Measurements from ENCODE around the gene AK2. TPM values are rescaled to one million over a fixed set of nuclear protein-coding genes. Genes with fewer than 3 reads are reported as not detected.
"Not testable (repeated sequence)": the region's sequence is repeated elsewhere in the genome, so short reads cannot be mapped to it uniquely, and the experiment has no call there.

The AK2 gene
- 46.2 and 54.6 TPM in 2 replicates for total RNA-seq

GRCh38 chr1:33036526-33037503, at the start of gene AK2:
TSS of gene AK2 (minus strand) at chr1:33036883. CDS start at chr1:33036828, 55 bp downstream.
- peak; percentile 99 for DNase-seq (ENCODE audit: low read depth in 2 of 2)

DNA sequence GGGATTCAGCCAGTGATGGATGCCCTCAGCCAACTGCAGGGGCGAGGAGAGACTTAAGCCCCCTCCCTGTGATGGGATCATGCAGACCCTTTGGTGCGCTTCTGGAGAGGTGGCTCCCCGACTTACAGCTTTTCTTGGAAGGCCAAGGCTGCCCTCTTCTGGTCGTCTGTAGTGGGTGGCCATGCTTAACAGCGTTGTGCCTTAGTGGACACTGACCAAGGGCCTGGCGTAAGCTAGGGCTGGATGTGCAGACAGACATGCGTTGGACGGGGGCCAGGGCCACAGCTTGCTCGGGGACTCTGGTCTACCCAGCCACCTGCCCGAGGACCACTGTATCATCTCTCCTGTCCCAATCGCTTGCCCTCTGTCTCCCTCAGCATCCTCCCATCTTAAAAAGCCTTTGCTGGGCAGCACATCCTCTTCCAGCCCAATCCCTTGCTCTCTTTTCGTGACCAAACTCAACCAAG, 49.7 kb upstream of the AK2 start:
- DNase-seq (ENCODE audit: low read depth in 2 of 2): peak; percentile 86 to 89

GRCh38 chr1:33085332-33085731, 48.6 kb upstream of the AK2 start:
- no peak for DNase-seq (ENCODE audit: low read depth in 2 of 2)

DNA sequence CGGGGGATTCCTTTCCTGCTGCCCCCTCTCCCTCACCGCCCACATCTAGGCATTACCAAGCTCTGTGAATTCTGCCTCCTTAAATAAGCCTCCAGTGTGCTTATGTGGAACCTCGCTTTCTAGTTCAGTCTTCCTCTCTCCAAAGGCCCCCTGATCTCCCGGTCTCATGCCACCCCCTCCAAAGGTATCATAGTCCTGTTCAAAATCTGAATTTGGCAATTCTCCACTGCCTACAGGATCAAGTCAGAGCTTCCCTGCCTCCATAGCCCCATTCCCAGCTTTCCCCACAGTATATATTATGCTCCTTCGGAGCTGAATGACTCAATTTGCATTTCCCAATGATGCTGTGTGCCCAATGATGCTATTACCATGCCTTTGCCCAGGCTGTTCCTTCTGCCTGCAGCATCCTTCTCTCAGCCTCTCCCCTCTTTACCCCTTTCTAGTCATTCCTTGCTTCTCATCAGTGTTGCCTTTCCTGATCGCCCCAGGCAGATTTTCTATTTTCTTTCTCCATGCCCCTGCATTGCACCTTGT, 46.0 kb upstream of the AK2 start:
- DNase-seq (ENCODE audit: low read depth in 2 of 2): no peak

GRCh38 chr1:33081554-33082305, 45.0 kb upstream of the AK2 start:
- no peak for DNase-seq (ENCODE audit: low read depth in 2 of 2)

DNA sequence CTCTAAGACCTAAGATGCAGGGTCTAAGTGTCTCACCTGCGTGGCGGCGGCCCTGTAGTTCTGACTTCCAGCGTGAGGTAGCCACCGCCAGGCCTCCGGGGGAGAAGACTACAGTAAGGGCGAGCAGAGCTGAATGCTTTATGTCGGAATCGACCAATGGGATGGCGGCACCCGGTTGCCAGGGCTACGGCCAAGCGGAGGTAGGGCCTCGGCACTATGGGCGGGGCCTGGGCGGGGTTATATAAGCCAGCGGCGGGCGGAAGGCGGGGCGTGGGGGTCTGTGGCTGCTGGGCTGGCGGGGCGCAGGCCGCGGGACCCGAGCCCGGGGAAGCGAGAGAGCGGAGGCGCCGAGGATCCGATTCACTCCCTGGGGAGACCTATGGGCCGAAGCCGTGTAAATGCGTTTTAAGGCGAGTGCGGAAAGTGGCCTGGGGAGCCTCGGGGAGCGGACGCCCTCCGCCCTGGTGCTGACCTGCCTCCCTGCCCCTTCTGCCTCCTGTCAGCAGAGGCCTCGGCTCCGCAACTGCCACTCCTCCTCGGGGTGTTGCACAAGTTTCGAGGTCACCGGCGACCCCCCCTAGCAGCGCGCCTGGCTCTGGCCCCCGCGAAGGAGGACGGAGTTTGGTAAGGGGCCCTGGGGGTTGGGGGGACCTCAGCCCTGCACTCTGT, 44.3 kb upstream of the AK2 start, which contains the start of gene AZIN2:
TSS of gene AZIN2 (plus strand) at position 269 of the 669 bp plus-strand sequence. CDS start 1,097 bp downstream, outside the sequence.
- peak; percentile 91 to 94 for DNase-seq (ENCODE audit: low read depth in 2 of 2)

DNA sequence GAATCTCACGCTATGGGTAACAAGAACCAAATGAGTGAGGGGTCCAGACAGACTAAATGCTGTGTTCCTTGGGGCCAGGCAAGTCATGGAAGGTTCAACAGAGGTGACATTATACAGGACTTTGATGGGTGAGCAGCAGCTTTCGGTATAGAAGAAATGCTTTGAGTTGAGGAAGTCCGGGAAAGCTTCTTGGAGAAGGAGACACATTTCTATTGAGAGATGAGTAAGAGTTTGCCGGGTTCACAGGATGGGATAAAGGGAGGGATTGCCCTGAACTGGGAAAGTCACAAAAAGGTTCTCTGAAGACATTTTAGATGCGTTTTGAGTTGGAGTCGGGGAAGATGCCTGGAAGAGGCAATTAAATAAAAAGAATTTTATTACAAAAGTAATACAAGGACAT, 43.7 kb upstream of the AK2 start:
- DNase-seq (ENCODE audit: low read depth in 2 of 2): no peak

DNA sequence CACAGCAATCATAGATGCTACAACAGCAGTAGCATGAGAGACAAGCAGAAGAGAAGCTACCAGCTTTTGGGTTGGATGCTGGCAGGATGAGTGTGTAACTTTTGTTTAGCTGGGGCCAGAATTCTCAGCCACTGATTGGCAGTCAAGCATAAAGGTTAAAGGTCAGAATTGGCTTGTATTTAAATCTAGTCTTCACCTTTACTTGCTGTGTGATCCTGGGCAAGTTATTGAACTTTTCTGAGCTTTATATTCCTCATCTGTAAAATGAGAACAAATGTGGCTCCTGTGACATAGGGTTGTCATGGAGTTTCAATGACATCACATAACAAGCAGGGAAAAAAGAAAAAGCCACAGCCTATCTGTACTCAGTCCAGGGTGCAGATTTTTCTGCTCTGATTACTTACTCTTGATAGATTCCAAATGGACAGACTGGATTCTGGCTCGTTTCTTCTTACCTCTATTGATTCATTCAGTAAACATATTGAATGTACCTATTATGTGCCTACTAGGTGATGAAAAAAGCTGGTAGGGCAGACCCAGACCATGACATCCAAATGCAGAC, 41.4 kb upstream of the AK2 start:
- DNase-seq (ENCODE audit: low read depth in 2 of 2): no peak

DNA sequence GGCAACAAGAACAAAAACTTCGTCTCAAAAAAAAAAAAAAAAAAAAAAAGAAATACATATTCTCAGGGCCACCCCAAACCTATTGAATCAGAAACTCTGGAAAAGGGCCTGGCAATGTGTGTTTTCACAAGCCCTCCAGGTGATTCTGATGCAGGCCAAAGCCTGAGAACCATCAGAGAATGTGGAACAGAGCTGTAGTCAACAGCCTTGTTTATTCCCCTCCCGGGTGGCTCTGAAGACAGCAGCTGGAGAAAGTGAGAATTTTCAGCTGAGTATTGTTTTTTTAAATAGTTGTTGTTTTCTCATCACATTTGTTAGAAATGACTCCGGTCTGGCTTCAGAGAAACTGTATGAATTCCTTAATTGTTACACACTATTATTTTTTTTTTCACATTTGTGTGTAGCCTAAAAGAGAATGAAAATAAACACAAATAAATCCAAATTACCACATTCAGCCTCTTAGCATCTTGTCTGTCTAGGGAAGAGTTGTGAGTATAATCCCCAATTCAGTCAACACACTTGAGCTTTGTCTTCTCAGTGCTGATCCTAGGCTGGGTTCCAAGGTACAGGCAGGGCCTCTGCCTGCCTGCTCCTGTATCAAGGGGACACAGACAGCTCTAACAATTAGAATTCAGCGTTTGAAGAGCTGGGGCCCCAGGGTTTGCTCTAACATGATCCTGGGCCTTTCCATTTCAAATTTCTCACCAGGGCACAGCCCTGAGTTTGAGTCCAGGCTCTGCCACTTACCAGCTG, 37.7 kb upstream of the AK2 start:
- DNase-seq (ENCODE audit: low read depth in 2 of 2): no peak

DNA sequence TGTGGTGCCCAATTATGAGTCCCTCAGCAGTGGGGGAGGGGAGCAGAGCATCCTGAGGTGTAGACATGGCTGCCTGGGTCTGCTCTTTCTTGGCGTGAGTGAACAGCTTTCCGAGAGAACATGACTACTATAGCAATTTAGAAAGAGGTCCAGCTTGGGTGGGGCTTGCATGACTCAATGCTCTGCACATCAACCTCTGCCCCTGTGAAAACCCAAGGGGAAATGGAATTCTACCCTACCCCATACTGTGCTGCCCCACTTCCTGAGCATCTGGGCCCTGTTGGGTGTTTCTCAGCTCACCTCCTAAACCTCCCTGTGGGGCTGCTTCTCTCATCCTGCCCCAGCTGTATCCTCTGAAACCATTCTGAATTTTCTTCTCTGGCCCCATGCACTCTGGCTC, 36.0 kb upstream of the AK2 start:
- no peak for DNase-seq (ENCODE audit: low read depth in 2 of 2)

DNA sequence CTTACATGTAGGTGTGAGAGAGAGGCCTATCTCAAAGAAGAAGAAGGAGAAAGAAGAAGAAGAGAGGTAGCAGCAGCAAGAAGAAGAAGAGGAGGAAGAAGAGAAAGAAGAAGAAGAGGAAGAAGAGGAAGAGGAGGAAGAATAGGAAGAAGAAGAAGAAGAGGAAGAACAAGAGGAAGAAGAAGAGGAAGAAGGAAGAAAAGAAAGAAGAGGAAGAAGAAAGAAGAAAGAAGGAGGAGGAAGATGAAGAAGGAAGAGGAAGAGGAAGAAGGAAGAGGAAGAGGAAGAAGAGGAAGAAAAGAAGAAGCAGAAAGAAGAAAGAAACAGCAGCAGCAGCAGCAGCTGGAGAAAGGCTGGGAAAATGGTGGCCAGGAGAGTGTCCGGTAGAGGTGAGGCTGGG, 33.9 kb upstream of the AK2 start:
- DNase-seq (ENCODE audit: low read depth in 2 of 2): no peak

DNA sequence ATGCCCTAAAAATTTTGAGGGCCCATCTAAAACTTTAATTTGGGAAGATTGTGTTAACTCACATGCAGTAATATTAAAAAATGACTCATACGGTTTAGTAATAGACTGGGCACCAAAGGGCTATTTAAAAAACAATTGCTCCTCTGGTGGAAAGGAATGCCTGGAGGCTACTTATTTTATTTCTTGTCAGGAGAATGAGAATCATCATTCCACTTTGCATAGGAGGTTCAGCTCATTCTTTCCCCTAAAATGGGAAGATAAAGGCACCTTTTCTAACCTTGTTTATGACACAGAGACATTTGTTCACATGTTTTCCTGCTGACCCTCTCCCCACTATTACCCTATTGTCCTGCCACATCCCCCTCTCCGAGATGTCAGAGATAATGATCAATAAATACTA, 31.4 kb upstream of the AK2 start:
- DNase-seq (ENCODE audit: low read depth in 2 of 2): not testable (repeated sequence)

- not testable (repeated sequence) for DNase-seq (ENCODE audit: low read depth in 2 of 2)
Measured at GRCh38 chr1:33066477-33066876, 29.8 kb upstream of the AK2 start.

DNA sequence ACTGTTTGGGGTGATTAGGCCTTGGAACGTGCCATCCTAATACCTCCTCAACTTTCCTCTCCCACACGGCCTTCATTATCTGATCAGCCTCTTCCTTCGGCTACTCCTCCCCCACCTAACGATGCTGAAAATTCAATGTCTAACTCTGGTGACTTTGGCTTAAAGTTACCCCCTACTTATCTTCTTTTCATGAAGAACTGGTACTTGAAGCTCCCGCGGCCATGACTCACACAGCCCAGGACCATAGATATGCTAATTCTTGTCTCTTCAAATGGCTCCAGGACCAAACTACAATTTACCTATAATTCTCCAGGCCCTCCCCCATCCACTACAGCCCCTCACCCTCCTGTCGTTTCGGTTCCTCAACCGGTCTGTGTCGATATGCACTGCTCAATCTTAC, 28.6 kb upstream of the AK2 start:
- DNase-seq (ENCODE audit: low read depth in 2 of 2): no peak

- not testable (repeated sequence) for DNase-seq (ENCODE audit: low read depth in 2 of 2)
Measured at GRCh38 chr1:33064284-33064683, 27.6 kb upstream of the AK2 start.

DNA sequence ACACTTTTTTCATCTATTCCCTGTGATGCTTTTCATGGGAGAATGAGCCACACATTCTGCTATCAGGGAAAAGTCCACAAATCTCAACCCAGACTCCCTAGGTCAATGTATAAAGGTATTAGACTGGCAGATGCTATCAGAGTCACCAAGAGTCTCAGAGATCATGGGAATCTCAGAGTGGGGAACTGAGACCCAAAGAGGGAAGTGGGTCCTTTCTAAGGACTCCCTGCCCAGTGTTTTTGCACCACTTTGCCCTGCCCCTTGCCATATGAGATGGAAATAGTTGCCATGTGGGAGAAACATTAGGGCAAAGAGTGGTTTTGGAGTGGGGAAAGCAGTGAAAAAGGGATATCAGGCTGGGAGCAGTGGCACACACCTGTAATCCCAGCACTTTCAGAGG, 25.2 kb upstream of the AK2 start:
- DNase-seq (ENCODE audit: low read depth in 2 of 2): no peak

DNA sequence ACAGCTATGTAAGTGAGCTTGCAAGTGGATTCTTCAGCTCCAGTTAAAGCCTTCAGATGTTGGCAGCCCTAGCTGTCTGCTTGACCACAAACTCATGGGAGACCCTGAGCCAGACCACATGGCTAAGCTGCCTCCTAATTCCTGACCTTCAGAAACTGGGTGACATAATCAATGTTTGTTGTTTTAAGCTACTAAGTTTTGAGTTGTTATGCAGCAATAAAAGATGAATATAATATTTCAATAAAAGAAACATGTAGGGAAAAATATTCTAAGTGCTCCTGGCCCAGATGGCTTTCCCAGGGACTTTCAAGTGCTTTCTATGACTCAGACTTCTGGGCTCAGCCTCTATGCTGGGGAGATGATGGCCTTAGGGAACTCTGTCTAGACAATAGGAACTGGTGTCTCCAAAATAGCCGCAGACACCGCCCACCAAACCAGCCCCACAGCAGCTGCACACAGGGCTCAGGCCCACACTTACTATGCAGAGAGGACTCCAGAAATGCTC, 23.9 kb upstream of the AK2 start:
- peak in 1 of 2 donors; percentile 82 for DNase-seq (ENCODE audit: low read depth in 2 of 2)

GRCh38 chr1:33057095-33057494, 20.4 kb upstream of the AK2 start:
- no peak for DNase-seq (ENCODE audit: low read depth in 2 of 2)

- DNase-seq (ENCODE audit: low read depth in 2 of 2): no peak
Measured at GRCh38 chr1:33056426-33056825, 19.7 kb upstream of the AK2 start.

Measured in lung microvascular endothelial cell (primary cell).